HL-60/S4 treated with retinoic acid at 250 ng/mL for 4 days and 3 days (cell line): Measurements from ENCODE around the gene CHN2.

Experiments used
- in situ Hi-C: fragments of 300-500 bp; cut with MboI; formaldehyde crosslinking; loops from 2 replicates; pipeline ENCODE4 v1.7.0; 2022; ENCODE audit warnings: low sequenced_read_pairs

The CHN2 gene

GRCh38 chr7:29194594-29195427 is at the start of gene CHN2:
CHN2 (plus strand) TSS chr7:29194775.
- in situ Hi-C loops, result no loop called here

GRCh38 chr7:29145553-29146056 is 49.0 kb upstream of the CHN2 start:
- in situ Hi-C loops, result no loop called here

GRCh38 chr7:29146057-29146706 is 48.4 kb upstream of the CHN2 start, which contains the start of gene CPVL:
CPVL (minus strand) TSS chr7:29146537; CDS start chr7:29121061, 25,476 bp downstream.
- in situ Hi-C loops, result no loop called here

DNA sequence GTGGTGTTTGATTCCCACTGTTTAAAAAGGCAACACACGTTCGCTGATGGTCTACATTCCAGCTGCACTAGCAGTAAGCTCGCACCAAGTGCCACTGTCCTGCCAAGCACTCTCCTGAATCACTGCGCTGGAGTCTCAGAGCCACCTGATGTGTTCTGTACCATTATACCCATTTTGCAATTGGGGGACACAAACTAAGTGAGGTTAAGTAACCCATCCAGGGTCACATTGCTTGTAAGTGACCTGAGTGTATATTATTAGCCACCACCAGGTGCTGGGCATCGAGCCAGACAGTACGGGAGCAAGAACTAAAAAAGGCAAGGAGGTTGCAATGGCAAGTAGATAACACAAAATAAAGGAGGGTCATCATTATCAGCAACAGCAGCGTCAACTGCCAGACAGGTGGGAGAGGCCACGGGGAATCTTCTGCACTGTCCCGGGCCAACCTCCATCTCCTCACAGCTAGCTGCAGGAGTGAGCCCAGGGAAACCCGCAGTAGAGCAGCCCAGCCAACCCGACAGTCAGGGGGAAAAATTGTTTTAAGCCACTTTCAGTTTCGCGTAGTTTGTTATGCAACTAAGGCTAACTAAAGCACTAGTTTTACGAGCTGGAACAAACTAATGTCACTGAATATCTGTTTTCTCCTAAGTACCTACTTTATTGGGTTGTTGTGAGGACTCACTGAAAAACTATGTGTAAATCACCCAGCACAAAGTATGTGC is 47.5 kb upstream of the CHN2 start:
- in situ Hi-C loops, result no loop called here

DNA sequence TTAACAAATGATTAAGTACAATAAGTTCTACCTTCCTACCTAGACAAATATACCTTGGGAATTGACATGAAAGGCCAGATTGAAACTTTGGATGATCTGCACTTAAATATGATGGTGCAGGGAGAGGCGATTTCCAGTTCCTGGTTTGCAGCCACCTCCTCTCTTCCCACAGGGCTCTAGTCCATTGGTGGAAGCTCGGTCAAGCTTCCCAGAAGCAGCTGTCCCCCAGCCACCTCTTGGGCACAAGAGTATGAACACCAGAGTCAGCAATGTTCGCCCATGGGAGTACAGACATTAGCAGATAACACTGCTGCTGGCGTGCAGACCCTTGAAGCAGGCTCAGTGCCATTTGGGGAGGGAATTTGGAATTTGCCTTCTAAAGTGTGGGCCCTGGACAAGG is 46.8 kb upstream of the CHN2 start:
- in situ Hi-C loops, result no loop called here

DNA sequence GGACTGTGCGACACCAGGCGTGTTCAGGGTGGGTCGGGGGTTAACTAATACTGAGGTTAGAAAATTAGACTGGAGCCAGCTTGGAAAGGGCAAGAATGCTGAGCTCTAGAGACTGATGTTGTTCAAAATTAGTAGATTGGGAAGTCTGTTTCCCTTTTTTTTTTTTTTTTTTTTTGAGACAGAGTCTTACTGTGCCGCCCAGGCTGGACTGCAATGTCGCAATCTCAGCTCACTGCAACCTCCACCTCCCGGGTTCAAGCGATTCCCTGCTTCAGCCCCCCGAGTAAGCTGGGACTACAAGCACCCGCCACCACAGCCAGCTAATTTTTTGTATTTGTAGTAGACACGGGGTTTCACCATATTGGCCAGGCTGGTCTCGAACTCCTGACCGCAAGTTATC is 45.5 kb upstream of the CHN2 start:
- in situ Hi-C loops, result no loop called here

DNA sequence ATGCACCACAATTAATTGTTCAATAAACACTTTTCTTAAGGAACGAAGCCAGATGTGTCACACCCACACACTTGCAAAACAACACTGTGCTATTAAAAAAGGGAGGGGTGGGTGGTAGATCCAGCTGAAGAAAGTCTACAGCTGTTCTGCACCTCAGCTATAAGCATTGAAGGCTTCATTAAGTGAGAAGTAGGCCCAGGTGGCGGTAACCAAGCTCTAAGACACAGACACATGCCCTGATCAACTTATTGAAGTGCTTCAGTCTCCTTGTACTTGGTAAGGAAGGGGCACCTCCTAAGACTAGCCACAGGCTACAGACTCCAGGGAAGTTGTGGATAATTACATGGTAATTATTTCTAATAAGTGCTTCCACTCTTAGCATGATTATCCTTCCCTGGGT is 43.7 kb upstream of the CHN2 start:
- in situ Hi-C loops, result no loop called here

GRCh38 chr7:29154076-29154475 is 40.5 kb upstream of the CHN2 start:
- in situ Hi-C loops, result no loop called here

DNA sequence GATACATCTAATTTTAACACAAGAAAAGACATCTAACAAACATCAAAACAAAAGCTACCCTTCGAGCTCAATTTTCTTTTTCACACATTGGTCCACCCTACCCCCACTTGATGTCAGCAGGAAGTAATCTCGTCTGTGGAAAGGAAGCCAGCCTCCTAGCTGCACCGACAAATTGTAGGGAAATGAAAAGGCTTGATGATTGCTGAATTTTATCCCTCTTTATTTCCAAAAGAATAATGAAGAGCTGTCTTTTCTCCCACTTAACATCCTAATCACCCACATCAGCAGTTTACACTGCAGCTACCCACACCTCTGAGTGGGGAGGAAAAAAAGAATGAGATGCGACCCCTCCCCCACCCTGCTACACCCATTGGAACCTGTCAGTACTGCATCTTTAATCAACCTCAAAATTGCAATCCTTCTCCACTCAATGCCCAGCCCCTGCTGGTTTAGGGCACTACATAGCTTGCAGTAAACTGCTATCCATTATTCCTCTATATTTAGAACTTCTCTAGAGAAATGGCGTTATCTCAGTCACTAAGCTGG is 37.6 kb upstream of the CHN2 start:
- in situ Hi-C loops, result no loop called here

DNA sequence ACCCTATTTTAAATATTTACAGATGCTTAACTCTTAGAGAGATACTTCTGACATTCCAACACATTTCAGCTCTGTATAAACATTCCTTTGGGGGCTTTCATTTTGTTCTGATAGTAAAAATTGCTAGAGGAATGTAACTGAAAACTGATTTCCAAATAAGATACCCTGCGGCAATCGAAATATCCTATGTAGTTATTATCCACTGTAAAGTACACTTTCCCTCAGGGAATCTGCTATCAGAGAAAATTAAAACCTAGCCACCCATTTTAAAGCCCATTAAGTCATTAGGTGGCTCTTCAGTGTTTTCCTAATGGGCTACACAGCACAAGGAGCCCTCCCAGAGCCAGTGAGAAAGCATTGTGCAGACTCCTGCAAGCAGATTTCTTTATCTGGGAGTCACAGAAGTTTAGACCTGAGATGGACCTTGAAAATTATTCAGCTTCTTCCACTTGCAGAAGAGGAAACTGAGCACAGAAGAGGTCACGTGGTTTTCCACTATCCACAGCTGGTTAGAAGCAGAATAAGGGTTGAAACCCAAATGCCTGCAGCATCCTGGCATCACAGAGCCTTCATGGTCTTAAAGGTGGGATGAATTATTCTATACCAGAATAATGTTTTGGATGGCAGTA is 35.7 kb upstream of the CHN2 start:
- in situ Hi-C loops, result no loop called here

DNA sequence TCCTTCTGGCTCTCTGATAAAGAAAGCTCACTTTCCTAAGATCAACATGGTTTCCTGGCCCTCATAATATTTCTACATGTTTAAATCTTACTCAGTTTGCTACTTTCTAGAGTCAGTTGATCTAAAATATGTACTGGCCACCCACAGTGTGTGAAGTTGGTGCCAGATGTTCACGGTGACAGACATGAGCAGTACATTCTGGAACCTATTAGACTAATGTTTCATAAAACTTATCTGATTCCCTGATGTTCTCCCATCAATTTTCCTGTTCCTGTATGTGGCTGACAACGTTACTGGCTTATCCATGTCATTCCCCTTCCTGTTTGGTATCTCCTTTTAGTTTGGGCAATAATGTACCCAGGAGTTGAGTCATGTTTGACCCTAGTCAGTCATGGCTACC is 34.5 kb upstream of the CHN2 start:
- in situ Hi-C loops, result no loop called here

GRCh38 chr7:29161231-29161630 is 33.3 kb upstream of the CHN2 start:
- in situ Hi-C loops, result no loop called here

- in situ Hi-C loops, result no loop called here
Measured at GRCh38 chr7:29162577-29162976, 32.0 kb upstream of the CHN2 start.

DNA sequence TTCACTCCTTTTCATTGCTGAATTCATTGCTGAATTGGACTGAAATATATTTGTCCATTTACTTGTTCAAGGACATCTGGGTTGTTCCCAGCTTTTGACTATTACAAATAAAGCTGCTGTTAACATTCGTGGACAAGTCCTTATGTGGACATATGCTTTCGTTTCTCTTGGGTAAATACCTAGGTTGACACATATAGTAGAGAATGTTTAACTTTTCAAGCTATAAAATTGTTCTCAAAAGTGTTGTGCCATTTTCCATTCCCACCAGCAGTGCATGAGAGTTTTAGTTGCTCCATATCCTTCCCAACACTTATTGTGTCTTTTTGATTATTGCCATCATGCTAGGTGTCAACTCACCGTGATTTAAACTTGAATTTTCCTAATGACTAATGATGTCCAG is 30.7 kb upstream of the CHN2 start:
- in situ Hi-C loops, result no loop called here

GRCh38 chr7:29167721-29168120 is 26.9 kb upstream of the CHN2 start:
- in situ Hi-C loops, result no loop called here

DNA sequence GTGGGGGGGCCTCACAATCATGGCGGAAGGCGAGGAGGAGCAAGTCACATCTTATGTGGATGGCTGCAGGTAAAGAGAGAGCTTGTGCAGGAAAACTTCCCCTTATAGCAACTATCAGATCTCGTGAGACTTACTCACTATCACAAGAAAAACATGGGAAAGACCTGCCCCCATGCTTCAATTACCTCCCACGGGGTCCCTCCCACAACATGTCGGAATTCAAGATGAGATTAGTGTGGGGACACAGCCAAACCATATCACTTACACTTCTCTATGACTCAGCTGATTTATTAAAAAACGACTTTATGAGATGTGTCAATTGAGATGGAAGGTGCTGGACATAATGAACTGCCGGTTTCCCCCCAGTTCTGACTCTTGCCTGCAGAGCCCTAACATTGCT is 23.8 kb upstream of the CHN2 start:
- in situ Hi-C loops, result no loop called here

DNA sequence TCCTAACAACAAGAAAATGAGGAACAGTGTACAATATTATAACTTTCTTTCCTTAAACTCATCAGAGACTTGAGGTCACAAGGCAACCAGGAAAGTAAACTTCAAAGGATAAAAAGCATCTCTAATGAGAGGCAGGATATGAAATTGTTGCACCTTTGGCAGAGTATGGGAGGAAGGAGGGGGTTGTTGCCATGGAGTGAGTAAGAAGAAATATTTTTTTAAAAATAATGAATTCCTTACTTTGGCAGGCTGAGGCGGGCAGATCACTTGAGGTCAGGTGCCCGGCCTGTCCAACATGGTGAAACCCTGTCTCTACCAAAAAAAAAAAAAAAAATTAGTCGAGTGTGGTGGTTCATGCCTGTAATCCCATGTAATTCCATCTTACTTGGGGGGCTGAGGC is 21.1 kb upstream of the CHN2 start:
- in situ Hi-C loops, result no loop called here

GRCh38 chr7:29177963-29178600 is 16.5 kb upstream of the CHN2 start:
- in situ Hi-C loops, result no loop called here

DNA sequence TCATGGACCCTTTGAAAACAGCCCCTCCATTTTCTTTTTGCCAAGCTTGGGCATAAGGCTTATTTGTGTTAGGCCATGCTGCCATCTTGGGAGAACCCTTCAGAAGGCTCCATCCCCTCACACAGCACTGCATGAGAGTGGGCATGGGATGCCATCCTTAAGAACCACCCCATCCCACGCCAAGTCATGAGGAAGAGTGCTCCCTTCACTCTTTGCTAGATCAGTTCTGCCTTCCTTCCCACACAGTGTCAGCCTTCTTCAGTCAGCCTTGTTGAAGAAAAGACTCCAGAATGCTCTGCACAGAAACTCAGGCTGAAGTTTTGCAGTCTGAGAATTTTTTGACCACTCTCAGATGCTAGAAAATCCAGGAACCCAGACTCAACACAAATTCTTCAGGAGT is 15.5 kb upstream of the CHN2 start:
- in situ Hi-C loops, result no loop called here

DNA sequence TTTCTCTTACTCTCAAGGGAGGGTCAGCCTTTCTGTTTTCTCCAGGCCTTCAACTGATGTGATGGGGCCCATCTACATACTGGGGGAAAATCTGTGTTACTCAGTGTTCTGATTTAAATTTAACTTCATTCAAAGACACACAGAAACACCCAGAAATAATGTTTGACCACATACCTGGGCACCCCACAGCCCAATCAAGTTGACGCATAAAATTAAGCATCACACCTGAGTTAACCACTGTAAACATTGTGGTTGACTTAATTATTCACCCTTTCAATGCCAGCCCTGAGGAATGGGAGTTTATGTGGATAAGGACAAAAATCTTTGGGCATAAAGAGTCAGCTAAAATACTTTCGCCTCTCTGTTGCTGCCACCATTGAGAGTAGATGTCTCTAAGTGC is 10.0 kb upstream of the CHN2 start:
- in situ Hi-C loops, result no loop called here
